Measurements from ENCODE around the gene MACROD2. TPM values are rescaled to one million over a fixed set of nuclear protein-coding genes. Genes with fewer than 3 reads are reported as not detected.

Gene MACROD2
- polyA plus RNA-seq, 2 of the 4 experiments (the other 2 are of a cell fraction) = 0.96 to 1.3 TPM

DNA sequence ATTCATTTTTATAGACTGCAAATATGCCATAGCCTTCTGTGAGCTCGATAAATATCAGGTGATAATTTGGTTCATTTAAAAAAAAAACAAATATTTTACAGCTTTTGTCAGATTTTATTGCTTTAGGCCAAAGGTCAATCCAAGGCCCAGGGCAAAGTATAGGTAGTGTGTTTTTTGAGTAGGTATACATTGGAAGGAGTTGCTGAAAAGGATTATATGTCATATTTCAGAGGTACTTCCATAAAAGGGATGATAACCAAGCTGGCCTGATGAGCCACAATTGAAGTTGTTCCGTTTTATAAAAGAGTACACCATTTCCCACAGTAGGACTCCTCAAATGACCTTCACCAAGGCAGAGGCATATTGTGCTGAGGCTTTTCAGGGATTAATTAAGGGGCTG, 794.9 kb downstream of the MACROD2 start:
- POLR2A ChIA-PET = no interaction called here
- DNase-seq (ENCODE audit: low read depth in 1 of 2, low spot score in 1 of 2) = no peak
- Histone ChIP-seq H3K27ac (no peak overlapping the region), H3K4me2 (no peak overlapping the region), H3K4me1 (0 out of 3 replicates have a peak, but pooled peaks cover 4% of the 10 kb centered on the region), H3K9me3 (peaks cover 14% of the 10 kb centered on the region), H3K4me3 (no peak overlapping the region)
- CTCF ChIA-PET = no interaction called here
- 75% methylated on average over 2 of the region's 2 CpGs for WGBS (ENCODE audit: missing lambda C conversion rate)
- TF ChIP-seq EHF (CRISPR knock-in tag; IDR thresholded peaks at IDR 0.05) = no peak
- TF ChIP-seq, protein P1, sequence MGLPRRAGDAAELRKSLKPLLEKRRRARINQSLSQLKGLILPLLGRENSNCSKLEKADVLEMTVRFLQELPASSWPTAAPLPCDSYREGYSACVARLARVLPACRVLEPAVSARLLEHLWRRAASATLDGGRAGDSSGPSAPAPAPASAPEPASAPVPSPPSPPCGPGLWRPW (IDR thresholded peaks at IDR 0.05) = no peak
- no peak for TF ChIP-seq RARB (CRISPR knock-in tag; IDR thresholded peaks at IDR 0.05)
- no peak for TF ChIP-seq NPAS2 (CRISPR knock-in tag; IDR thresholded peaks at IDR 0.05; ENCODE audit: borderline replicate concordance)
- TF ChIP-seq, protein P2, sequence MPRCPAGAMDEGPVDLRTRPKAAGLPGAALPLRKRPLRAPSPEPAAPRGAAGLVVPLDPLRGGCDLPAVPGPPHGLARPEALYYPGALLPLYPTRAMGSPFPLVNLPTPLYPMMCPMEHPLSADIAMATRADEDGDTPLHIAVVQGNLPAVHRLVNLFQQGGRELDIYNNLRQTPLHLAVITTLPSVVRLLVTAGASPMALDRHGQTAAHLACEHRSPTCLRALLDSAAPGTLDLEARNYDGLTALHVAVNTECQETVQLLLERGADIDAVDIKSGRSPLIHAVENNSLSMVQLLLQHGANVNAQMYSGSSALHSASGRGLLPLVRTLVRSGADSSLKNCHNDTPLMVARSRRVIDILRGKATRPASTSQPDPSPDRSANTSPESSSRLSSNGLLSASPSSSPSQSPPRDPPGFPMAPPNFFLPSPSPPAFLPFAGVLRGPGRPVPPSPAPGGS (IDR thresholded peaks at IDR 0.05) = no peak
- no peak for TF ChIP-seq ZFP36 (IDR thresholded peaks at IDR 0.05; ENCODE audit: borderline replicate concordance, partially characterized antibody)
- TF ChIP-seq, protein P3, sequence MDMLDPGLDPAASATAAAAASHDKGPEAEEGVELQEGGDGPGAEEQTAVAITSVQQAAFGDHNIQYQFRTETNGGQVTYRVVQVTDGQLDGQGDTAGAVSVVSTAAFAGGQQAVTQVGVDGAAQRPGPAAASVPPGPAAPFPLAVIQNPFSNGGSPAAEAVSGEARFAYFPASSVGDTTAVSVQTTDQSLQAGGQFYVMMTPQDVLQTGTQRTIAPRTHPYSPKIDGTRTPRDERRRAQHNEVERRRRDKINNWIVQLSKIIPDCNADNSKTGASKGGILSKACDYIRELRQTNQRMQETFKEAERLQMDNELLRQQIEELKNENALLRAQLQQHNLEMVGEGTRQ (IDR thresholded peaks at IDR 0.05) = no peak
- TF ChIP-seq, protein P4, sequence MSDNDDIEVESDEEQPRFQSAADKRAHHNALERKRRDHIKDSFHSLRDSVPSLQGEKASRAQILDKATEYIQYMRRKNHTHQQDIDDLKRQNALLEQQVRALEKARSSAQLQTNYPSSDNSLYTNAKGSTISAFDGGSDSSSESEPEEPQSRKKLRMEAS (IDR thresholded peaks at IDR 0.05) = no peak
- TF ChIP-seq KDM5A (IDR thresholded peaks at IDR 0.05) = no peak
- TF ChIP-seq FOSL2 (IDR thresholded peaks at IDR 0.05) = no peak
- TF ChIP-seq FOSL2 (CRISPR knock-in tag; IDR thresholded peaks at IDR 0.05) = no peak
- no peak for TF ChIP-seq POLR2A (IDR thresholded peaks at IDR 0.05; ENCODE audit: low read length)
- no peak for TF ChIP-seq ZSCAN20 (CRISPR knock-in tag; IDR thresholded peaks at IDR 0.05)
- TF ChIP-seq RNF2 (IDR thresholded peaks at IDR 0.05; ENCODE audit: borderline replicate concordance, low read depth) = no peak
- no peak for TF ChIP-seq EP300 (IDR thresholded peaks at IDR 0.05)
- TF ChIP-seq JUNB (IDR thresholded peaks at IDR 0.05) = no peak
- TF ChIP-seq HDAC2 (IDR thresholded peaks at IDR 0.05) = no peak
- no peak for TF ChIP-seq RAD21 (conservative IDR thresholded peaks at IDR 0.05 in 1 of 2, IDR thresholded peaks at IDR 0.05 in 1 of 2)
- TF ChIP-seq NR3C1 (IDR thresholded peaks at IDR 0.05) = no peak
- no peak for FAIRE-seq
- no peak for ATAC-seq

DNA sequence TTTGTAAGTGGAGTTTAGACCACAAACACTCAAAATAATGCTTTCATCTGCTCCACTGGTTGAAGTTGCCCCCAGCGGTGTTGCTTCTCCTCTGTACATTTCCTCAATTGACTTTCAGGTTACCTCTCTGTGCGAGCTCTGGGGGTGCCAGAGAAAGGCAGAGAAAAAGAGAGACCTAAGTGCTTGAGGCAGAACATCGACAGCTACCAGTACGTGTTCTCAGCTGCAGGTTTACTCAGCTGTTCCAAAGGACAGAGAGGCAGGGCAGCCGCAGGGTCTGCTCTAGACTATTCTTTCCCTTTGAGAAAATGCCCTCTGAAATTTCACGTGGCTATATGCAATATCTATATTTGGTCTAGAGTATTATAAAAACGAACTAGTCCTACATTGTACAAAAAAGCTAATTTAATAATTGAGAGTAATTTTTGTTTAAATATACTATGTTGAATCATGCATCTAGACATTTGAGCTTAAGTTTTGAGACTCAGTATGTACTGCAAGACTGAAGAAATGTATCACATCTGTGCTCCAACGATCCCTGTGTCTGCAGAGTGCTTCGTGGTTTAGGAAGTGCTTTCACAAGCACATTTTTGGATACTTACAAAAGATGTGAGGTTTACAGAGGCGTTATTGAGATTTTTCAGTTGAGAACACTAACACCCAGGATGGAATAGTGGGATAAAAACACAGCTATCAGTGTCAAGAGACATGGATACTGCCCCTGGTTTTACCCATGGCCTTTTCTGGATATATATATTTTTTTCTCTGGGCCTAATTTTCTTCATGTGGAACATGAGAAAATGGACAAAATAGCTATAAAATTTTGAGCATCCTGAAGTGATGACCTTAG, 795.7 kb downstream of the MACROD2 start:
- FAIRE-seq = no peak
- 59% methylated on average over 10 of the region's 10 CpGs for WGBS (ENCODE audit: missing lambda C conversion rate)
- peaks cover 14% of the 10 kb centered on the region for H3K9me3 ChIP-seq
- no peak overlapping the region for H3K27ac ChIP-seq
- TF ChIP-seq, protein P5, sequence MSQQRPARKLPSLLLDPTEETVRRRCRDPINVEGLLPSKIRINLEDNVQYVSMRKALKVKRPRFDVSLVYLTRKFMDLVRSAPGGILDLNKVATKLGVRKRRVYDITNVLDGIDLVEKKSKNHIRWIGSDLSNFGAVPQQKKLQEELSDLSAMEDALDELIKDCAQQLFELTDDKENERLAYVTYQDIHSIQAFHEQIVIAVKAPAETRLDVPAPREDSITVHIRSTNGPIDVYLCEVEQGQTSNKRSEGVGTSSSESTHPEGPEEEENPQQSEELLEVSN (IDR thresholded peaks at IDR 0.05; ENCODE audit: borderline replicate concordance, low read depth) = no peak
- no peak overlapping the region for H3K4me3 ChIP-seq
- DNase-seq (ENCODE audit: low read depth in 1 of 2, low spot score in 1 of 2) = no peak
- 0 out of 3 replicates have a peak, but pooled peaks cover 4% of the 10 kb centered on the region for H3K4me1 ChIP-seq
- CTCF ChIA-PET = no interaction called here
- no peak for ATAC-seq
- no peak overlapping the region for H3K4me2 ChIP-seq
- POLR2A ChIA-PET = no interaction called here

DNA sequence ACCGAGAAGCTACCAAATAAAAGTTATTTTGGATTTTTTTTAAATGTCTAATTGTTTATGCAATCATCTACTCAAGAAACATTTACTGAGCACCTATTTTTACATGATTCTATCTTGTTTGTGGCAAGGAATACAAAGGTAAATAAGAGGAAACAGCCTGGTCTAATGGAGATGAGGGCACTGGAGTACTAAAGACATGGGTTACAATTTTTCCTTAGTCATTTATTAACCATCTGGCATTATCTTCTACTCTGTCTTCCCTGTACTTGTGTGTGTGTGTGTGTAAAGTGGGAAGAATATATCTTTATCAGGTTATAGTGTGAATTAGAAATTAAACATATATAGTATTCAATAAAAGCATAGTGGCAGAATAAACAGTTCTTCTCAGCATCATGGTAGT, 797.6 kb downstream of the MACROD2 start:
- H3K27ac ChIP-seq = no peak overlapping the region
- ATAC-seq = no peak
- no peak for FAIRE-seq
- H3K4me1 ChIP-seq = 0 out of 3 replicates have a peak, but pooled peaks cover 4% of the 10 kb centered on the region
- whole genome bisulfite sequencing (ENCODE audit: missing lambda C conversion rate) = 69% methylated on average over 1 of the region's 1 CpG
- POLR2A ChIA-PET = no interaction called here
- peaks cover 14% of the 10 kb centered on the region for H3K9me3 ChIP-seq
- DNase-seq (ENCODE audit: low read depth in 1 of 2, low spot score in 1 of 2) = no peak
- CTCF ChIA-PET = no interaction called here
- H3K4me2 ChIP-seq = peak overlapping the region; percentile 1; the same call in 1 of the 3 replicates
- H3K4me3 ChIP-seq = no peak overlapping the region
- TF ChIP-seq, protein P2 (IDR thresholded peaks at IDR 0.05) = no peak
- TF ChIP-seq CBX8 (IDR thresholded peaks at IDR 0.05) = no peak
- no peak for TF ChIP-seq EP300 (IDR thresholded peaks at IDR 0.05)
- no peak for TF ChIP-seq HDAC2 (IDR thresholded peaks at IDR 0.05)
- TF ChIP-seq ZC3H11A (IDR thresholded peaks at IDR 0.05) = no peak
- TF ChIP-seq RCOR1 (IDR thresholded peaks at IDR 0.05; ENCODE audit: low read depth, low read length) = no peak
- no peak for TF ChIP-seq HOXA7 (CRISPR knock-in tag; IDR thresholded peaks at IDR 0.05)
- TF ChIP-seq, protein P5 (IDR thresholded peaks at IDR 0.05; ENCODE audit: borderline replicate concordance, low read depth) = no peak
- TF ChIP-seq PHF8 (IDR thresholded peaks at IDR 0.05; ENCODE audit: borderline replicate concordance, low read depth) = no peak
- no peak for TF ChIP-seq MAZ (IDR thresholded peaks at IDR 0.05; ENCODE audit: borderline replicate concordance, low read depth, low read length)
- TF ChIP-seq ZNF302 (CRISPR knock-in tag; IDR thresholded peaks at IDR 0.05) = no peak
- TF ChIP-seq, protein P6, sequence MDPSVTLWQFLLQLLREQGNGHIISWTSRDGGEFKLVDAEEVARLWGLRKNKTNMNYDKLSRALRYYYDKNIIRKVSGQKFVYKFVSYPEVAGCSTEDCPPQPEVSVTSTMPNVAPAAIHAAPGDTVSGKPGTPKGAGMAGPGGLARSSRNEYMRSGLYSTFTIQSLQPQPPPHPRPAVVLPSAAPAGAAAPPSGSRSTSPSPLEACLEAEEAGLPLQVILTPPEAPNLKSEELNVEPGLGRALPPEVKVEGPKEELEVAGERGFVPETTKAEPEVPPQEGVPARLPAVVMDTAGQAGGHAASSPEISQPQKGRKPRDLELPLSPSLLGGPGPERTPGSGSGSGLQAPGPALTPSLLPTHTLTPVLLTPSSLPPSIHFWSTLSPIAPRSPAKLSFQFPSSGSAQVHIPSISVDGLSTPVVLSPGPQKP (IDR thresholded peaks at IDR 0.05; ENCODE audit: low read depth, low read length) = no peak
- no peak for TF ChIP-seq JUNB (IDR thresholded peaks at IDR 0.05)
- TF ChIP-seq SREBF2 (IDR thresholded peaks at IDR 0.05) = no peak

Measured in A549 (cell line).